Stimulated activated CD4-positive, alpha-beta T cell treated with anti-CD3 and anti-CD28 coated beads, TNF-alpha, amount 100 ng/mL, for 24 hours (primary cell): ENCODE results near the gene SRI.
"Not testable (repeated sequence)": the region's sequence is repeated elsewhere in the genome, so short reads cannot be mapped to it uniquely, and the experiment has no call there.

Experiments used
- DNase-seq, 3 experiments: peaks; one replicate each; pipeline ENCODE4 v3.0.0-alpha.2; 2020; ENCODE audit warnings: low read depth in 3 of 3

Gene SRI

DNA sequence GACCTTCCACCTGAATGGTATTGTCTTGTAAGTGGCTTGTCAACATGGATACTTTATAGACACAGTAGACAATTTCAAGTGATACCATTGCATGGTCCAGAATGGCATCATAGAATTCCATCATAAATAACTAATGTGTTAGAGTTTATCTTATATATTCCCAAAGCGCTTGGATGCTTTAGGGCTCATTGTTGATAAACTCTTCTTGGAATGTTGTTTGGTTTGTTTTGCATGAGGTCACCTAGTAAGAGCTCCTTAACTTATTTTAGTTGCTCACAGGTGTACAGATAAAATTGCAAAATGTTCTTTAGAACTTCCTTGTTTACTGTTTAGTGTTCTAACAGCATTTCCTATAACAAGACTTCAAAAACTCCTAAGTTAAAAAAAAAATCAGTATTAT, 36.8 kb downstream of the SRI start:
- DNase-seq, result no peak

DNA sequence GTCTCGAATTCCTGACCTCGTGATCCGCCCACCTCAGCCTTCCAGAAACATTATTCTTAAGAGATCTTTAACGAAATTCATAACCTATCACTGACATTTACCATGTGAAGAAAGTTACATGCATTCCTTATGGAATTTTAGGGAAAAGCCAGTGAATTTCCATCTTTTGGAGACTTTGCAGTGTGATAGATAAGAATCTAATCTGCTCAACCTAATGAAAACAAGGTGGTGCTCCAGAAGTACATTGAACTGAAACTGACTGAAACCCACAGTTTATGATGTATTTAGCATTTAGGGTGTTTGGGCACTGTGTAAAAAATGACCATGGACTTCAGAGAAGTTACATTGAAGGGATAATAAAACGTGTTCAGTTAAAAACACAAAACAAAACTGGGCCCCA, 43.6 kb downstream of the SRI start:
- no peak for DNase-seq

DNA sequence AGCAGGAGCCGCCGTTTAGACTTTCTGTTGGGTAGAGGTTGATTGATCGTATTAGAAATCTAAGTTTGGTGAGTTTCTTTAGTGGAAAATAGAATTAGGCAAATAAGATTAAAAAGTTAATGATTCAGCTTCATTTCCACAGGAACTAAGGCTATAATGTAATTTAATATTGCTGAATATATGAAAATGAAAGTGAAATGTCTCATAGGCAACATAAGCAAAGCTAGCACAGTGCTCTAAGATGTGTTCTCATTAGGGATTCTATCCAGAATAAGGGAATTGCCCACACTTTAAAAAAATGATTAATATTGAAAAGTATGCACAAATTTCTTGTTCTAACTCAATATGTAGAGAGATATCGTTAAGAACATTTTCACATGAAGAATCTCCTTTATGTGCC, 47.0 kb downstream of the SRI start:
- DNase-seq, result no peak

DNA sequence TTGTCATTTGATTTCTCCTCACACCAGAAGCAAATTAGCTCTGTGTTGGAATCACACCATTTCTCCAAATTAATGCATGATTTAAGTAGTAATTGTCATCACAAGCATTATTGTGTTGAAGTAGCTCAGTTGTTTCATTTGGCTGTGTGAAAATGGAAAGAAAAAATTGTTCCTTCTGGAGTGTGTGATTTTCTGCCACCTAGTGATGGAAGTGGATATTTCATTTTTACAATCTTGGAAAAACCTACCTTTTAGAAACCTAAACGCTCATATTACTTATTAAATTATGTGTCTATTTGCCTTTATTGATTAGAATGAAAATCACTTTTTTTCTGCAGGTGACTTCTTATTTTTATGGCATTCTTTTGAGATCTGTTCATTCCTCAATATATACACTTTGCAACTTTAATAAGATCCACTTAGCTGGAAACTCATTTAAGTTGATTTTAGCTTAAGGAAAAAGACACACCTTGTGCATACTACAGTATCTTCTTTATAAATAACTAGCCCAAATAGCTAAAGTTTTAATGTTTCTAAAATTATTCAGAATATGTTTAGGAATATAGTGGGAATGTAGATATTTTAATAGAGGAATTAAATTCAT, 50.0 kb downstream of the SRI start:
- no peak for DNase-seq

DNA sequence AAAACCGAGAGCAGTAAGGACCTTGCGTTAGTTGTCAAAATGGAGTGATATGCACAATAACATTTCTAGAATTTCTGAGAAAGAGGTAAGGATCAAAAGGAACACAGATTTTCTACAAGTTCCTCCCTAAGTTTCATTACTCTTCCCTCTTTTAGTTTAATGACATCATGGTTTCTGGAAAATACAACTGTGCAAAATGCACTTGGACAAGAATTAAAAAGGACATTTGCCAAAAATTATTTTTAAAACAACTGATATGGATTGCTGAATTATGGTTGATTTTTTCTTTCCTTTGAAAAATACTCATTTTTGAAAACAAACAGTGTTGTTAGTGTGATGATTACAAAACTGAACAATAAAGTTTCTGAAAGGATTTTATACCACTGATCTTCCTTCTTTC, 52.1 kb downstream of the SRI start:
- DNase-seq, result no peak

DNA sequence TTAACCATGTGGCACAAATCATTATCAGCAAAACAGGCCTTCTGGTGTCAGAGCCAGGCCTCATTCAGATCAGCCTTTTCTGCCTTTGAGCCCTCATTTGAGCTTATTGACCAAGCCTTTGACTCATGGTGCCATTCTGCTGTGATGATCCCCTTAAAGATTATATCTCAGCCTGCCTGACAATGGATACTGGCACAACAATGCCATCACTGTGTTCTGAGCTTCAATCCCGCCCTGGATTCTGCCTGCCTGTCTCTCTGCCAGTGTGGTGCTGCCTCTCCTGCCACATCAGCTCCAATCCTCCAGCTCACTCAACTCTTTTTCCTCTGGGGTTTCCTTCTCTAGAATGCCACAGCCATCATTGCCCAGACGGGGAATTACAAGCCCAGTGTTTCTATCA, 52.6 kb downstream of the SRI start:
- DNase-seq, result no peak

DNA sequence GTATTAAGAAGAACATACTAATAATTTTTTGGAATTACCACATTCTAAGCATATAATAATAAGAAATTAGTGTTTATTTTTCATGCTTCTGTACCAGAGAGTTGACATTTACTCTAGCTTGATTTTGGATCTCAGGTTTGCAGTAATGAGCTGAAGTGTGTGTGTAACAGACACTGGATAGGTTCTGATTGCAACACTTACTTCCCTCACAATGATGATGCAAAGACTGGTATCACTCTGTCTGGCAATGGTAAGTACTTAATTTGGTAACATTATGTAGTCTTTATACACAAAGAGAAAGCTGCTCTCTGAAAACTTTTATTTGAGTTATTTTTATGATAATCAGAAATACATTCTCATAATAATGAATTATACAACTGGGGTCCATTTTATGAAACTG, 54.1 kb downstream of the SRI start:
- DNase-seq, result no peak

DNA sequence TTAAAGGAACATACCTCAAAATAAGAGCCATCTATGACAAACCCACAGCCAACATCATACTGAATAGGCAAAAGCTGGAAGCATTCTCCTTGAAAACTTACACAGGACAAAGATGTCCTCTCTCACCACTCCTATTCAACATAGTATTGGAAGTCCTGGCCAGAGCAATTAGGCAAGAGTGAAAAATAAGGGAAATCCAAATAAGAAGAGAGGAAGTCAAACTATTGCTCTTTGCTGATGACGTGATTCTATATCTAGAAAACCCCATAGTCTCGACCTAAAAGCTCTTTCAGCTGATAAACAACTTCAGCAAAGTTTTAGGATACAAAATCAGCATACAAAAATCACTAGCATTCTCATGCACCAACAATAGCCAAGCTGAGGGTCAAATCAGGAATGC, 60.1 kb downstream of the SRI start:
- DNase-seq, result not testable (repeated sequence)

DNA sequence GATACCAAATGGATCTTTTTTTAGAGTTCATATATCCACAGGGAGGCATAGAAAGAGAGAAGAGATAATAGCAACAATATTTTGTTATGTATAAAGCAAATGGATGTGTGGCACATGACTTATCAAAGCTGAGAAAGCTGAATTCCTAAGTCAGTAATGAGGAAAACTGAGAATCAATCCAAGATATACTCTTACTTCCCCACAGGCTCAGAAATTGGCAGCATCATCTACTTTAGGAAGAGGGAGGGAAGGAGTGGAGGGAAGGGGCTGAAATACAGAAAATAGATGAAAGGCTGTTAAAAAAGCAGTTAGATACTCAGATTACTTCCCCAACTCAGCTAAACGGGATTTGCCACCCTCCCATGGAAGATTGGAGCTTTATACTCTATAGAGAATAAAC, 63.5 kb downstream of the SRI start:
- no peak for DNase-seq

DNA sequence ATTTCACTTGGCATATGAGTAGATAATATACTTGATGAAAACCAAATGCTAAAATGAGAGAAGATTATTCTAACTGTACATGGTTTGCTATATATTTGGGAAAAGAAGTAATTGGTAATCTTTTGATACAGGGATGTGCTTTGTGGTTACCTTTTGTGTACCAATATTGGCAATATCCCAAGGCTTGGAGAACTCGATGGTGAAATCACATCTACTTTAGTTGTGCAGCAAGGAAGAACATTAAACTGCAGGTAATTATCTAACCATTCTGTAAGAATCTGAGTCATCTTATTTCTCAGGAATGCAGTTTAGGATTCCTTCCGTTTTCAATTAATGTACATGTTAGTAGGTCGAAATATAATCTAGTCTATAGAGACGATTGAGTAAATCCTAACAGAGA, 64.1 kb downstream of the SRI start:
- no peak for DNase-seq
